H1 (cell line): ENCODE data around the gene TNFRSF11A. TPM values are rescaled to one million over a fixed set of nuclear protein-coding genes. Genes with fewer than 3 reads are reported as not detected.
A peak's percentile ranks its signal among the peaks of the same experiment; 100 is the strongest.

Experiments
- CTCF ChIA-PET: fragments of 300-600 bp; sonication (Branson Sonifier 250); formaldehyde crosslinking; loops from one replicate; lab custom pipeline; 2021; ENCODE audit not compliant: partially characterized antibody; lab: Charles Lee
- POLR2A ChIA-PET: fragments of 300-600 bp; sonication (Branson Sonifier 250); formaldehyde crosslinking; loops from one replicate; lab custom pipeline; 2021; ENCODE audit warnings: inconsistent platforms; ENCODE audit not compliant: partially characterized antibody; lab: Charles Lee
- DNase-seq, 2 experiments: peaks; one replicate each; pipeline versions ENCODE4 v3.0.0 to v3.0.0-alpha.2; 2010 to 2022; ENCODE audit warnings: low spot score in 2 of 2, low read depth in 1 of 2, mixed read lengths in 1 of 2
- FAIRE-seq: peaks from 2 replicates; lab custom pipeline; 2011; peaks lifted over from hg19 to GRCh38; lab: Jason Lieb, UNC
- H2AFZ ChIP-seq: 2 replicates; pipeline ENCODE4 v1.8.1; 2012; ENCODE audit warnings: low read length, inconsistent platforms
- H2AK5ac ChIP-seq: 2 replicates; pipeline ENCODE4 v1.6.1; 2013; ENCODE audit warnings: low read depth, low read length
- H2BK120ac ChIP-seq: replicated peaks from 2 replicates; pipeline ENCODE3; 2013; ENCODE audit warnings: low read depth, low read length, inconsistent platforms
- H2BK12ac ChIP-seq: 2 replicates; pipeline ENCODE4 v1.6.1; 2013; ENCODE audit warnings: low read depth, low read length
- H2BK15ac ChIP-seq: 2 replicates; pipeline ENCODE4 v1.6.1; 2013; ENCODE audit warnings: low read length
- H2BK20ac ChIP-seq: 2 replicates; pipeline ENCODE4 v1.6.1; 2013; ENCODE audit warnings: low read length
- H2BK5ac ChIP-seq: 2 replicates; pipeline ENCODE4 v1.6.1; 2013; ENCODE audit warnings: low read depth, low read length
- H3K14ac ChIP-seq: 2 replicates; pipeline ENCODE4 v1.6.1; 2013; ENCODE audit warnings: inconsistent platforms; ENCODE audit not compliant: insufficient read length
- H3K18ac ChIP-seq: 2 replicates; pipeline ENCODE4 v1.6.1; 2013; ENCODE audit warnings: low read length; ENCODE audit errors: extremely low read depth
- H3K23ac ChIP-seq: 2 replicates; pipeline ENCODE4 v1.6.1; 2013; ENCODE audit warnings: inconsistent platforms; ENCODE audit not compliant: insufficient read length
- H3K23me2 ChIP-seq: 2 replicates; pipeline ENCODE4 v1.6.1; 2013; ENCODE audit warnings: low read depth, low read length
- H3K27ac ChIP-seq: 2 replicates; pipeline ENCODE4 v1.6.1; 2011; ENCODE audit warnings: low read depth, low read length, inconsistent platforms
- H3K27me3 ChIP-seq, 4 experiments: replicated peaks in 1 of 4; 1 replicate in 1 of 4; 2 replicates in 3 of 4; pipeline versions ENCODE4 v1.6.1 to v1.8.1; 2011 to 2013; ENCODE audit warnings: low read length in 3 of 4, mild to moderate bottlenecking in 3 of 4, inconsistent platforms in 2 of 4, mixed read lengths in 2 of 4, moderate library complexity in 1 of 4; ENCODE audit not compliant: control insufficient read depth in 3 of 4, insufficient read depth in 3 of 4; ENCODE audit errors: extremely low read depth in 1 of 4
- H3K36me3 ChIP-seq, 4 experiments: 2 replicates each; pipeline versions ENCODE4 v1.6.1 to v1.8.1; 2011 to 2013; ENCODE audit warnings: mild to moderate bottlenecking in 4 of 4, low read length in 3 of 4, moderate library complexity in 2 of 4, control low read depth in 1 of 4, inconsistent platforms in 1 of 4; ENCODE audit not compliant: insufficient read depth in 4 of 4, control insufficient read depth in 2 of 4
- H3K4ac ChIP-seq: replicated peaks from 2 replicates; pipeline ENCODE3; 2013; ENCODE audit warnings: low read length, low read depth, mixed read lengths, inconsistent platforms; ENCODE audit not compliant: insufficient read length
- H3K4me1 ChIP-seq, 4 experiments: replicated peaks in 1 of 4; 1 replicate in 1 of 4; 2 replicates in 3 of 4; pipeline versions ENCODE4 v1.6.1 to v1.8.1; 2011 to 2013; ENCODE audit warnings: low read length in 3 of 4, inconsistent platforms in 2 of 4, mixed read lengths in 1 of 4; ENCODE audit not compliant: insufficient read depth in 4 of 4, control insufficient read depth in 3 of 4
- H3K4me2 ChIP-seq, 2 experiments: 2 replicates each; pipeline versions ENCODE4 v1.6.1 to v1.8.1; 2011 to 2013; ENCODE audit warnings: low read depth in 2 of 2, low read length in 2 of 2, control low read depth in 1 of 2, inconsistent platforms in 1 of 2, mild to moderate bottlenecking in 1 of 2; ENCODE audit not compliant: insufficient read depth in 1 of 2
- H3K4me3 ChIP-seq, 4 experiments: fragments of 200-600, 300-600 bp in 1 of 4; sonication (generic), shearing (Covaris generic), sonication (Bioruptor Twin) in 1 of 4; 2 replicates each; pipeline versions ENCODE4 v1.5.1 to v1.8.1; 2011 to 2016; ENCODE audit warnings: low read length in 4 of 4, low read depth in 3 of 4, control low read depth in 2 of 4, inconsistent platforms in 2 of 4, mild to moderate bottlenecking in 2 of 4, mixed read lengths in 1 of 4, moderate library complexity in 1 of 4; ENCODE audit not compliant: insufficient read depth in 2 of 4; ENCODE audit errors: extremely low read depth in 1 of 4
- H3K56ac ChIP-seq: replicated peaks from 2 replicates; pipeline ENCODE3; 2013; ENCODE audit warnings: low read depth, mild to moderate bottlenecking, mixed read lengths, low read length, inconsistent platforms; ENCODE audit not compliant: insufficient read length
- H3K79me1 ChIP-seq: 2 replicates; pipeline ENCODE4 v1.6.1; 2013; ENCODE audit warnings: low read depth, low read length, control low read depth
- H3K79me2 ChIP-seq, 2 experiments: 2 replicates each; pipeline versions ENCODE4 v1.6.1 to v1.8.1; 2012 to 2013; ENCODE audit warnings: low read length in 2 of 2, mild to moderate bottlenecking in 2 of 2, inconsistent platforms in 1 of 2; ENCODE audit not compliant: insufficient read depth in 2 of 2, control insufficient read depth in 1 of 2
- H3K9ac ChIP-seq, 4 experiments: replicated peaks in 1 of 4; 1 replicate in 1 of 4; 2 replicates in 3 of 4; pipeline versions ENCODE4 v1.6.1 to v1.8.1; 2011 to 2013; ENCODE audit warnings: low read depth in 3 of 4, low read length in 3 of 4, control low read depth in 2 of 4, mild to moderate bottlenecking in 2 of 4, moderate library complexity in 2 of 4, inconsistent platforms in 1 of 4; ENCODE audit errors: extremely low read depth in 1 of 4
- H3K9me3 ChIP-seq, 2 experiments: 2 replicates each; pipeline versions ENCODE4 v1.6.1 to v1.8.1; 2012 to 2013; ENCODE audit warnings: mild to moderate bottlenecking in 2 of 2, moderate library complexity in 2 of 2, control low read depth in 1 of 2, inconsistent platforms in 1 of 2, low read depth in 1 of 2, low read length in 1 of 2, mixed read lengths in 1 of 2; ENCODE audit not compliant: insufficient read depth in 2 of 2
- H4K20me1 ChIP-seq, 2 experiments: replicated peaks in 1 of 2; 2 replicates each; pipeline versions ENCODE3 to v1.8.1; 2011 to 2013; ENCODE audit warnings: inconsistent platforms in 2 of 2, low read length in 2 of 2, mild to moderate bottlenecking in 1 of 2; ENCODE audit not compliant: insufficient read depth in 2 of 2, control insufficient read depth in 1 of 2
- H4K5ac ChIP-seq: 2 replicates; pipeline ENCODE4 v1.6.1; 2013; ENCODE audit warnings: low read length, low read depth, mixed read lengths, inconsistent platforms; ENCODE audit not compliant: insufficient read length
- H4K8ac ChIP-seq: 2 replicates; pipeline ENCODE4 v1.8.0; 2013; ENCODE audit warnings: mild to moderate bottlenecking, moderate library complexity, low read length, inconsistent platforms; ENCODE audit not compliant: insufficient read depth; ENCODE audit errors: extremely low read depth
- H4K91ac ChIP-seq: replicated peaks from 2 replicates; pipeline ENCODE3; 2013; ENCODE audit warnings: low read length, mixed read lengths, inconsistent platforms; ENCODE audit not compliant: insufficient read length
- BACH1 ChIP-seq: IDR thresholded peaks from 2 replicates; pipeline ENCODE4 v1.6.1; 2012; ENCODE audit warnings: low read length, improper control_type of control experiment
- CHD1 ChIP-seq: IDR thresholded peaks from 2 replicates; pipeline ENCODE4 v1.6.1; 2012; ENCODE audit warnings: low read depth, low read length, improper control_type of control experiment
- SP4 ChIP-seq: IDR thresholded peaks from 2 replicates; pipeline ENCODE4 v1.6.1; 2012; ENCODE audit warnings: low read length, inconsistent platforms
- WGBS, 2 experiments: shearing (Covaris generic) in 1 of 2; methylation state at CpG; one replicate each; pipeline versions ENCODE4 v1.1.6 to v1.1.7; 2013 to 2015; ENCODE audit warnings: low lambda C conversion rate in 2 of 2, mixed read lengths in 2 of 2, inconsistent platforms in 1 of 2, low coverage in 1 of 2, missing lambda C conversion rate in 1 of 2; ENCODE audit not compliant: insufficient replicate concordance in 2 of 2, insufficient coverage in 1 of 2, insufficient read length in 1 of 2; ENCODE audit errors: extremely low coverage in 1 of 2, missing lambda C conversion rate in 1 of 2; 5-methylcytosine and 5-hydroxymethylcytosine counted together
- polyA plus RNA-seq, 7 experiments: library from polyadenylated mRNA; depleted of rRNA in 3 of 7; stranded (reverse) in 5 of 7; unstranded in 2 of 7; fragments of >200 nt in 5 of 7; fragments of 200-250 nt in 2 of 7; gene quantifications; 1 replicate in 5 of 7; 2 replicates in 1 of 7; 4 replicates in 1 of 7; pipeline versions ENCODE4 v1.2.1 to v1.2.3, GENCODE V29; 2011 to 2013; ENCODE audit warnings: missing spikeins in 2 of 7, mixed read lengths in 2 of 7
- total RNA-seq: library from RNA; stranded (reverse); fragmentation: NEBNext Ultra II Directional; extraction: Animal tissue kit (Norgen Biotek cat#: 25700); gene quantifications from 2 replicates; pipeline ENCODE4 v1.2.1, GENCODE V29; 2021

TNFRSF11A gene
- total and polyA plus RNA-seq, 2 of the 8 experiments (the other 6 are each of a cell fraction or from before 2014, with no cell fraction given) = 8.7 to 10.6 TPM

DNA sequence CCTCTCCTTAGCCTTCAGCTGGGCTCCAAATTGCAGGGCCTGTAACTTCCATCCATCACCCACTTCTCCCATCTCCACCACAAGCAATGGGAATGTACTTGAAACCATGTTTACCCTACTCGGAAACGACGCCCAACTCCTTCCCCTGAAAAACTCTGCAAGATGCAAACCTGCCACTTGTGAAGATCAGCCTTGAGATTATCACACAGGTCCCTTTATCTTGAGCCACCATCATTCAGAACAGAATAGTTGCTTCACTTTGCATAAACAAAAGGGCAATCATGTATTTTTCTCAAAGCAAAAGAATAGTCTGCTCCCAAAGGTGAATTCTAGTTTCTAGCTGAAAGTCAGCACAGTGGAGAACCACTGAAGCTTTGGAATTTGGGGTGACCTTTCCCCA lies 75.8 kb downstream of the TNFRSF11A start:
- POLR2A ChIA-PET = interaction anchor here (1.0 kb wide), 1 partner anchor 11 kb away, joined by 4 read pairs; no protein-coding TSS in a partner anchor
- no peaks in the 10 kb centered on the region for H3K36me3 ChIP-seq
- H3K79me2 ChIP-seq = no peaks in the 10 kb centered on the region
- no peak overlapping the region for H3K27ac ChIP-seq
- no peak overlapping the region for H2BK20ac ChIP-seq
- H3K4ac ChIP-seq = no peak overlapping the region
- H2BK120ac ChIP-seq = no peak overlapping the region
- CTCF ChIA-PET = interaction anchor here (0.7 to 5.3 kb wide), 10 partner anchors 12 to 183 kb away, joined by 3 to 36 read pairs (median 4); no protein-coding TSS in a partner anchor
- DNase-seq = no peak
- H3K56ac ChIP-seq = no peak overlapping the region
- FAIRE-seq = no peak
- no peak overlapping the region for H3K9ac ChIP-seq
- TF ChIP-seq CHD1 (no peak), BACH1 (no peak), SP4 (no peak)
- no peak overlapping the region for H2BK12ac ChIP-seq
- no peak overlapping the region for H3K23ac ChIP-seq
- H3K23me2 ChIP-seq = no peaks in the 10 kb centered on the region
- H3K14ac ChIP-seq = no peak overlapping the region
- no peak overlapping the region for H4K5ac ChIP-seq
- H2BK15ac ChIP-seq = 0 out of 2 replicates have a peak overlapping the region, but pooled peaks have one; percentile 4
- no peak overlapping the region for H3K4me2 ChIP-seq
- H2BK5ac ChIP-seq = no peak overlapping the region
- no peak overlapping the region for H3K4me3 ChIP-seq
- H3K4me1 ChIP-seq = peaks cover 3 to 6% (median 4%) of the 10 kb centered on the region in 4 experiments; a peak in 4 of 7 replicates
- no peak overlapping the region for H4K8ac ChIP-seq
- WGBS, 2 experiments = 95% methylated on average over 3 of the region's 3 CpGs; no CpG with 5 or more reads in 1 of the 2 experiments
- no peak overlapping the region for H4K91ac ChIP-seq
- no peaks in the 10 kb centered on the region for H3K79me1 ChIP-seq
- H2AK5ac ChIP-seq = no peak overlapping the region
- H2AFZ ChIP-seq = no peak overlapping the region
- no peak overlapping the region for H3K18ac ChIP-seq
- no peaks in the 10 kb centered on the region for H4K20me1 ChIP-seq
- H3K9me3 ChIP-seq = peaks cover 0 to 8% of the 10 kb centered on the region in 2 experiments; a peak in 1 of 4 replicates
- H3K27me3 ChIP-seq = no peaks in the 10 kb centered on the region
